Dendritic cell treated with granulocyte-macrophage colony-stimulating factor and Interleukin-4, amounts not matched to agents 40 ng/mL and 50 ng/mL, for 4 days (primary cell): ENCODE data around the gene ST6GAL1.
A peak's percentile ranks its signal among the peaks of the same experiment; 100 is the strongest.

Experiments used
- H3K27ac Mint-ChIP-seq: one replicate; pipeline ENCODE4 v1.8.0; 2022; ENCODE audit warnings: mild to moderate bottlenecking, mixed read lengths
- H3K27me3 Mint-ChIP-seq: one replicate; pipeline ENCODE4 v1.8.0; 2022; ENCODE audit warnings: mild to moderate bottlenecking, mixed read lengths
- H3K36me3 Mint-ChIP-seq: one replicate; pipeline ENCODE4 v1.8.0; 2022; ENCODE audit warnings: low read depth, mixed read lengths
- H3K4me1 Mint-ChIP-seq: one replicate; pipeline ENCODE4 v1.8.0; 2022; ENCODE audit warnings: low read depth, mixed read lengths
- H3K4me3 Mint-ChIP-seq: one replicate; pipeline ENCODE4 v1.8.0; 2022; ENCODE audit warnings: mild to moderate bottlenecking, moderate library complexity, mixed read lengths
- H3K9me3 Mint-ChIP-seq: one replicate; pipeline ENCODE4 v1.8.0; 2022; ENCODE audit warnings: mixed read lengths
- intact Hi-C: fragments of 100-400 bp; cut with micrococcal nuclease; formaldehyde crosslinking; loops from one replicate; pipeline ENCODE4 v1.15.0; 2022

The ST6GAL1 gene

DNA sequence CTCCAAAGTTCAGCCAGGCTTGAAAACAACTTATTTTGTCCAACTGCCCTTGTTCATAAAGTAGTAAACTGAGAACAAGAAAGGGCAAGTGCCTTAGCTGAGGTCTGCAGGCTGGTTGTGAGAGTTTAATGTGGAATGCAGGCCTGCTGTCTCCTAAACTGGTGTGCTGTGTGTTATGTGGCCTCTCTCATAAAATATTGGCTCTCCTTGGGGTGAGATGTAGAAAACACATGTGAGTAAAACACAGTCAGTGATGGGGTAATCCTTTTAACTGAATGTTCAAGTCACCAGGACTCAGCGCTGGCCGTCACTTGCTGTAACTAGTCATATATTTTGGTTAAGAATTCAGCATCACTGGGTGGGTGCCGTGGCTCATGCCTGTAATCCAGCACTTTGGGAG is 7.1 kb upstream of the ST6GAL1 start:
- Mint-ChIP-seq H3K27me3 (no peaks in the 10 kb centered on the region), H3K27ac (no peak overlapping the region), H3K36me3 (no peaks in the 10 kb centered on the region), H3K9me3 (no peaks in the 10 kb centered on the region), H3K4me1 (peaks cover 10% of the 10 kb centered on the region), H3K4me3 (no peak overlapping the region)
- intact Hi-C loops: no loop called here

DNA sequence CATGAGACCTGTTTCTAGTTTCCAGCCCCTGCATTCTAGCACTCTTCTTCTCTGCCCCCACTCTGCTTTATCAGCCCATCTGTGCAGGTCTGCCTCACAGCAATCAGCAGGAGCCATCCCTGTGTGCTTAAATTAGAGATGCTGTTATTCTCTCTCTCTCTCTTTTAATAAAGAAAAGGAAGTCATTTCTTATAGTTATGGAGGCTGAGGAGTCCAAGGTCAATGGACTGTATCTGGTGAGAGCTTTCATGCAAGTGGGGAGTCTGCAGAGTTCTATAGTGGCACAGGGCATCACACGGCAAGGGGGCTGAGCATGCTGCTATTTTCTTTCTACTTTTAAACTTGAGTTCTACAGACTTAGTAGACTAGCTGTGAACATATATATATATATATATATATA is 4.5 kb upstream of the ST6GAL1 start:
- Mint-ChIP-seq H3K27ac (no peak overlapping the region), H3K4me3 (no peak overlapping the region), H3K27me3 (peaks cover 2% of the 10 kb centered on the region), H3K9me3 (no peaks in the 10 kb centered on the region), H3K36me3 (peaks cover 7% of the 10 kb centered on the region), H3K4me1 (peaks cover 25% of the 10 kb centered on the region)
- intact Hi-C loops: no loop called here

DNA sequence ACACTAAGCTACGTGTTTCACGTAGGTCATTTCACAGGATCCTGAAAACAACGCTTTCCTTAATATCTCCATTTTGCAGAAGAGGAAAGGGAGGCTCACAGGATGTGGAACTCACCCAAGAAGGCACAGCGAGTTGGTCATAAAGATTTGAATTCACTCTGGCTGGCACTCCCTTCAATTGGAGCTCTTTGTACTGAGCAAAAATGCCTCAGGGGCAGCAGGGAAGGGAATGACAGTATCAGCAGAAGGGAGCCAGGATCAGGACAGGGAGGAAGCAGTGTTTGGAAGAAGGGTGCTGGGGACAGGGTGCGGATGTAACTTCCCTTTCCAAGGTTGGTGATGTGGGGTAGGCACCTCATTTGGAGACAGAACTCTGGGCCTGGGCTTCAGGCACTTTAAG is 1.1 kb upstream of the ST6GAL1 start:
- H3K4me1 Mint-ChIP-seq: peaks cover 48% of the 10 kb centered on the region
- peaks cover 2% of the 10 kb centered on the region for H3K27me3 Mint-ChIP-seq
- H3K9me3 Mint-ChIP-seq: no peaks in the 10 kb centered on the region
- H3K4me3 Mint-ChIP-seq: peak overlapping the region; percentile 96
- intact Hi-C loops: no loop called here
- H3K27ac Mint-ChIP-seq: peak overlapping the region; percentile 85
- H3K36me3 Mint-ChIP-seq: peaks cover 41% of the 10 kb centered on the region

DNA sequence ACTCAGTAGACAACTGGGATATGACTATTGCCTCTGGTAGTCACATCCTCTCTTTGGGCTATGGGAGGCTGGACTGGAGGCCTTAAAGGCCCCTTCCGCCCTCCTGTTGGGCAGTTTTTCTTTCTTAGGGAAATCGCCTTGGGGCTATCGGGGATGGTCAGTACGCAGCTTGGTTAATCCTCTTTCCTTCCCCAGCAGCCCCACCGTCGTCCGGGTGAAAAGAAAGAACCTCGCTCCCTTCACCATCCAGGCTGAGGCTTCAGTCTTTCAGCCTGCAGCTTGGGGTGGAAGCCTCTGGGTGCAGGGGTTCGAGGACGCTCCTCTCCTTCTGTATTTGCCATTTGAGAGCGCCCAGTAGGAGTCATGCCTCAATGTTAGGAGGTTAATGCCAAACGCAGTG is 641 bp upstream of the ST6GAL1 start:
- intact Hi-C loops: loop anchor here (1.0 to 5.0 kb wide), 2 partner anchors 82 to 102 kb away; no protein-coding TSS in a partner anchor
- Mint-ChIP-seq H3K4me3 (peak overlapping the region; percentile 96), H3K27me3 (peaks cover 2% of the 10 kb centered on the region), H3K27ac (peak overlapping the region; percentile 85), H3K4me1 (peaks cover 51% of the 10 kb centered on the region), H3K9me3 (no peaks in the 10 kb centered on the region), H3K36me3 (peaks cover 46% of the 10 kb centered on the region)

DNA sequence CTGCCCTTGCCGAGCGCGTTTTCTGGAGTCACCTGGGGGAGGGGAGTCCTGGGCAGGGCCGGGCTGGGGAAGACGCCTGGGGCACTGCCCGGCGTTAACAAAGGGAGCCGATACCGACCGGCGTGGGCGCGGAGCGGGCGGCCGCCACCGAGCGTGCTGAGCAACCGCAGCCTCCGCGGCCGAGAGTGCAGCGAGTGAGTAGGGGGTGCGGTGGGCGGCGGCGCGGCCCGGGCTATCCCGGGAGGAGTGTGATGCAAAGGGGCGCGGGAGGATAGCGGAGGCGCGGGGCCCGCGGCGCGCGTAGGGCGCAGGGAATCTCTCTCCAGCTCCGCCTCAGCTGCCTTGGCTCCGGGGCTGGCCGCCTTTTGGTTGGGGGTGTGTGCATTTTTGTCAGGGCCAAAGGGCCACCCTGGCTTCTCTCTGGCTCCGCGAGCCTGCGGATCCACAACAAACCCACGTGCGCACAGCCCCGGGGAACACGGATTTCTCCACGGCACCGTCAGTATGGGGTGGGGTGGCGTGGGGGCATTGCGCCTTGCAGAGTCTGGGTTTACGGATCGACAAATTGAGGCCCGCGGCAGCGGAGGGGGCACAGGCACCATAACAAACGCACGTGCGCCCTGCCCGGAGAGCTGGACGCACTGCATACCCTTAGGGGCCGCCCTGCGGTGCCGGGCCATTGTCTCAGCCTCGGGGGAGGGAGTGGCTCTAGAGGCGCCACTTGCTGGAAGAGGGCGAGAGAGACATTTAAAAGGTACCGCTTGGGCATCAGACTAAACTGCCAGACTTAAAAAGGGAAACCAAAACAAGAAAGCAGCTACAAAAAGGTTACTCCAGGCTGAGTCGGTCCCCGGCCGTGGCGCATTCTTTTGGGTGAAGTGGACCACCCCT is 560 bp downstream of the ST6GAL1 start:
- no peaks in the 10 kb centered on the region for H3K9me3 Mint-ChIP-seq
- peak overlapping the region; percentile 96 for H3K4me3 Mint-ChIP-seq
- intact Hi-C loops: loop anchor here (1.0 to 5.0 kb wide), 2 partner anchors 84 to 104 kb away; no protein-coding TSS in a partner anchor
- peaks cover 58% of the 10 kb centered on the region for H3K36me3 Mint-ChIP-seq
- H3K27ac Mint-ChIP-seq: peak overlapping the region; percentile 85
- H3K4me1 Mint-ChIP-seq: peaks cover 57% of the 10 kb centered on the region
- peaks cover 2% of the 10 kb centered on the region for H3K27me3 Mint-ChIP-seq

DNA sequence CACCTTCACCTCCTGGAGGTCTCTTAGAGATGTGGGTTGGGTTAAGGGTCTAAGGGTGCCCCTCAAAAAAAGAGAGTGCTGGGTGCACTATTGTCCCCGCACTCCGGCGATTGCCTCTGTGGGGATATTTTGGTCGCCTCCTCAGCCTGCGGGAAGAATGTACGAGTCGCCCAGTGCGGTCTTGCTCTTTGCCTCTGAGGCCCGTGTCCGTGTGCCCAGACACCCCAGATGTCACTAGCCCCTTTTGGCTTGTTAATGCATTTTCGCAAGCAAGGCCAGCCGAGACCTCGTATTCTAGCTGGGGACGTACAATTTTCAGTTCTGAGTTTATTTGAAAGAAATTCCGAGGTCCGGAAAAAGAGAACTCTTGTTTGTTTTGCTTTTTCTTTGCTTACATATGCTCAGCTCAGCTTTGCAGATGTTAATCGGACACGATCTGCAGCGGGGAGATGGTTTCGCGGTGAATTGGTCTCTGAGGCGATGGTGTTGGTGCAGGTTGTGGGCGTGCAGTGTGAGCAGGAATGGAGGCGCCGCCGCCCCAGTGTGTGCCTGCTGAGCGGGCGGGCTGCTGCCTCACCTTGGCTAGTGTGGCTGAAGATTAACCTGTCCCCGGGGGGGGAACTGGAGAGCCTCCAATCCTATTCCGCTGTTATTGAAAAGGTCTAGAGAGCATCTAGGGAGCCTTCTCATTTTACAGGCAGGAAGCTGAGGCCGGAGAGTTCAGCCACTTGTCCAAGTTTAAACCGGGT is 1.4 kb downstream of the ST6GAL1 start:
- Mint-ChIP-seq H3K9me3 (no peaks in the 10 kb centered on the region), H3K4me3 (peak overlapping the region; percentile 96), H3K27me3 (peaks cover 2% of the 10 kb centered on the region), H3K27ac (peak overlapping the region; percentile 85), H3K4me1 (peaks cover 53% of the 10 kb centered on the region), H3K36me3 (peaks cover 63% of the 10 kb centered on the region)
- intact Hi-C loops: loop anchor here (5.0 kb wide), 1 partner anchor 84 kb away; no protein-coding TSS in a partner anchor

DNA sequence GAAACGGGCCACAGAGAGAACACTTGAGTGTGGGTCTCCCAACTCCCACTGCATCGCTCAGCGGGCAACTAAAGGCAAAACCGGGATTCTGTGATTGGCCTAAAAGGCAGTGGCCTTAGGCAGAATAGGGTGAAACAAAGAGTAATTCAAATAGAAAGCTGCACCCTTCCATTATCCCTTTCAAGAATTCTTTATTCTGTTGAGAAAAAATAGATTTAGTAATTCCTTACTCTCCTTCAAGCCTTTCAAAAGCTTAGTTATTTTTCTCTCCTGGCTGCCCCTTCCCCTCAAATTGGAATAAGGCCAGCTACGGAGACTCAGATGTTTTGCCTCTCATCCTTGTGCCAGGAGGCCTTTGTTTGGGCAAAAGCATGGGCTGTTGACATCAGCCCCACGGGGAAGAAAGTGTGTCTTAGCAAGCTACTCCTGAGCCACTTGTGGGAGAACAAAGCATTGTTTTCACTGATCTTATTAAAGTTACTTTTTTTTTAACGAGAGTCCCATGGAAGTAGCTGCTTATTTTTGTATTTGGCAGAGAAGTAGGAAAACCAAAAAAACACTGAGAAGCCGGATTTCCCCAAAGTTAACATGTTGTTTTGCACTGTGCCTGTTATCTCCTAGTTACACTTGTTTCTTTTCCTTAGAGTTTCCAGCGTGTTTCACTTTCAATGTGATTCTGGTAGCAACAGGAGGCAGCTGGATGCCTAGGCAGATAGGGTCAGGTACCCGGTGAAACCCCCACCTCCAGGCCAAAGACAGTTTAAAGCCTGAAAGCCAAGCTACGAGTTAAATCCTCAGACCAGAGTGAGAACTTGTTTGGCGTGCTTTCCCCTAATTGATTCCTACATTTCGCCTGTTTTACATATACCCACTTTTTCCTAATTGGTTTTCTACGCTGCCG is 2.2 kb downstream of the ST6GAL1 start:
- Mint-ChIP-seq H3K27me3 (peaks cover 2% of the 10 kb centered on the region), H3K4me1 (peaks cover 59% of the 10 kb centered on the region), H3K36me3 (peaks cover 72% of the 10 kb centered on the region), H3K27ac (peak overlapping the region; percentile 85), H3K4me3 (peak overlapping the region; percentile 96), H3K9me3 (no peaks in the 10 kb centered on the region)
- intact Hi-C loops: loop anchor here (5.0 kb wide), 1 partner anchor 85 kb away; no protein-coding TSS in a partner anchor

DNA sequence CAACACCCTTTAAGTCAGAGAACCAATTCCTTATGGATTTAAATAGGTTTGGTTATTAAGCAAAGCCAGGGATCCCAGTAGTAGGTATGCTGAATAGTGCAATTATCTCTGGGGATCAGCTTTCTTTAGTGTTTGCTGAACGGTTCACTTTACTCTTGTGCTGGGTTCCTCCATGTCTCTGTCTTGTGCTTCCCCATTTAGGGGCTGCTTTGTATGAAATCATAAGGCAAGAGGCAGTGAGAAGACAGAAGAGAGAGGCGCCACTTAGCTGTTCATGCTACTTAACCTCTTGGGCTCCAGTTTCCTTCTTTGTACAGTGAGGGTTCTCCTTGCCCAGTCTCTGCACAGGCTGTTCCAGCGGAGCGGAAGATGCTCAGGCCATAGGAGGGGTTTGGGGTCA is 3.5 kb downstream of the ST6GAL1 start:
- peaks cover 68% of the 10 kb centered on the region for H3K4me1 Mint-ChIP-seq
- intact Hi-C loops: loop anchor here (5.0 kb wide), 1 partner anchor 87 kb away; no protein-coding TSS in a partner anchor
- H3K9me3 Mint-ChIP-seq: no peaks in the 10 kb centered on the region
- H3K4me3 Mint-ChIP-seq: peak overlapping the region; percentile 96
- no peak overlapping the region for H3K27ac Mint-ChIP-seq
- H3K36me3 Mint-ChIP-seq: peaks cover 82% of the 10 kb centered on the region
- peaks cover 2% of the 10 kb centered on the region for H3K27me3 Mint-ChIP-seq

DNA sequence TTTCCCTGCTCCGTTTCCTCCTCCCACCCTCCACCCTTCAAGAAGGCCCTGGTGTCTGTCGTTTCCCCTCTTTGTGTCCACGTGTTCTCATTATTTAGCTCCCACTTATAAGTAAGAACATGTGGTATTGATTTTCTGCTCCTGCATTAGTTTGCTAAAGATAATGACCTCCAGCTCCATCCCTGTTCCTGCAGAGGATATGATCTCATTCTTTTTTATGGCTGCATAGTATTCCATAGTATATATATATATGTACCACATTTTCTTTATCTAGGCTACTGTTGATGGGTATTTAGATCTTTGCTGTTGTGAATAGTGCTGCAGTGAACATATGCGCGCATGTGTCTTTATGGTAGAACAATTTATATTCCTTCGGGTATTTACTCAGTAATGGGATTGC is 4.8 kb downstream of the ST6GAL1 start:
- H3K9me3 Mint-ChIP-seq: no peaks in the 10 kb centered on the region
- H3K36me3 Mint-ChIP-seq: peaks cover 92% of the 10 kb centered on the region
- H3K4me3 Mint-ChIP-seq: no peak overlapping the region
- H3K4me1 Mint-ChIP-seq: peaks cover 62% of the 10 kb centered on the region
- intact Hi-C loops: no loop called here
- no peak overlapping the region for H3K27ac Mint-ChIP-seq
- no peaks in the 10 kb centered on the region for H3K27me3 Mint-ChIP-seq

DNA sequence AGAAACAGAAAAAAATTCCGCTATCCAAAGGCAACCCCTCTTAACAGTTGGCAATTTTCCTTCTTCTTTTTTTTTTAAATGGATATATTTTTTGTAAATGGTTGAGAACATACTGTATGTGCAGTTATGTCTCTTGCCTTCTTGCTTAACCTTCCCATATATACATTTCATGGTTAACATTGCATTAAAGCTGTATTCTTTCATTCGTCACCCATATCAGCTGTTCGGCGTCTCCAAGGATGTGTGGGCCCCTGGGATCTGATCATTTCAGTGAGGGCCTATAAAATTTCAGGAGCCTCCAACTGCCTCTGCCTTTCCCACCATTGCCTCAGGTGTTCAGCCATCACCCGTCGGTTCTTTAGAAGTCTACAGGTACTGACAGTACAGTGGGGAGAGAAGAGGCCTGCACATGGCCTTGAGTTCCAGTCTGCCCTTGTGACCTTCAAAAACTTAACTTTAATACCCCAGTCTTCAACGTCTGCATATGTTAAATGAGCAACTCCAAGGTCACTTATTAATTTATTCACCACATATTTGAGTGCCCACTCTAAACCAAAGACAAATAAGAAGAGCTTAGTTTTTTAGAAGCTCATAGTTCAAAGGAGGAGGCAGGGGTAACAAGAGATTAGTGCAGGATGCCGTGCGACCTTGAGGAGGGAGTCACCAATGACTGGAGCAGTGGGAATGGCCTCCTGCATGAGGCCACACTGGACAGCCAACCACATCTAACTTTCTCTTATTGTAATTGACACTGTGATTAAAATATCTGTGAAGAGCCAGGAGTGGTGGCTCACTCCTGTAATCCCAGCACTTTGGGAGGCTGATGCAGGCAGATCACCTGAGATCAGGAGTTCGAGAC is 6.9 kb downstream of the ST6GAL1 start:
- intact Hi-C loops: no loop called here
- Mint-ChIP-seq H3K27me3 (no peaks in the 10 kb centered on the region), H3K4me1 (peaks cover 73% of the 10 kb centered on the region), H3K36me3 (peaks cover 92% of the 10 kb centered on the region), H3K4me3 (no peak overlapping the region), H3K27ac (no peak overlapping the region), H3K9me3 (no peaks in the 10 kb centered on the region)

DNA sequence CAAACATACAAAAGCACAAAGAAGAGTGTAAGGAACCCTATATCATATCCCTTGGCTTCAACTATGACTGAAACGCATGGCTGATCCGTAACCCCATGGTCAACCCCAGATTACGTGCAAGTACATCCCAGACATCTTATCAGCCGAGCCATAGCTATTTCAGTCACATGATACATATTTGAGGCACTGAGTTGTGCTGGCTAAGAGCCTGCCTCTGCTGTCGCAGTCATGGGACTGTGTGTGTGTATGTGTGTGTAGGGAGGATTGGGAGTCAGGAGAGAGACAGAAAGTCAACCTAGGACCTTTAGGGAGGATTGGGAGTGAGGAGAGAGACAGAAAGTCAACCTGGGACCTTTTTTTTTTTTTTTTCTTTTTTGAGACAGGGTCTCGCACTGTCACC is 8.4 kb downstream of the ST6GAL1 start:
- Mint-ChIP-seq H3K36me3 (peaks cover 92% of the 10 kb centered on the region), H3K4me3 (no peak overlapping the region), H3K4me1 (peaks cover 60% of the 10 kb centered on the region), H3K9me3 (no peaks in the 10 kb centered on the region), H3K27me3 (no peaks in the 10 kb centered on the region), H3K27ac (no peak overlapping the region)
- intact Hi-C loops: no loop called here

DNA sequence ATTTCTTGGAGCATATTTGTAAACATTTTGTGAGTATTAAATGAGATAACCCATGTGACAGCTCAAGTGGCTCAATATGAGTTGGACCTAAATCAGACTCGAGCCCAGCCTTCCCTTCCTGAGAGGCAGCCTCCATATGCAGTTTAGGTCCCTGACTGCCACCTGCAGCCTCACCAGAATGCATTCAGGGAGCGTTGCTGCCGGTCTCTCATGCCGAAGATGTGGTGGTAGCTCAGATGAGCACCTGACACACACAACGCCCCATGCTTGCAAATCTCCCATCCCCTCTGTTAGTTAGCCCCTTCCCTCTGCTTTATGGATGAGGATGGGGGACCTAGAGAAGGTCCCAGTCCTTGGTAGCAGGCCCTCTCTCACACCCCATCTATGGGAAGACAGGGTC is 9.2 kb downstream of the ST6GAL1 start:
- Mint-ChIP-seq H3K9me3 (no peaks in the 10 kb centered on the region), H3K27me3 (no peaks in the 10 kb centered on the region), H3K27ac (no peak overlapping the region), H3K36me3 (peaks cover 92% of the 10 kb centered on the region), H3K4me1 (peaks cover 60% of the 10 kb centered on the region), H3K4me3 (no peak overlapping the region)
- intact Hi-C loops: no loop called here

DNA sequence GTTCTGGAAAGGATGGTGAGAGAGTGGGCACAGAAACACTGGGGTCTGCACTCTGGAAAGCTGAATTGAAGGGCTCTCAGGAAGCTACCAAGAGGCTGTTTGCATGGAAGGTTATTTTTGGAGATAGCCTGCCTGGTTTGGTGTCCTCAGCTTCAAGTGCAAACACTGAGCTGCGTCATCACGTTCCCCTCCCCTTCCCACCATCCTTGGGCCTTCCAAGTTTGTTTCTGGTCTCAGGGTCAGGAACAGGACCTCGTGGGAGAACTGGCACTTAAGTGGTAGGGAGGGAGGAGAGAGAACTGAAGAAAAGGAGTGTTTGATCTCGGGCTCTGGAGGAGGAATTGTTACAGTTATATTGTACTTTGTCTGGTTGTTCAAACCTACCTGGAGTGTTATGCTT is 10.6 kb downstream of the ST6GAL1 start:
- intact Hi-C loops: no loop called here
- H3K27me3 Mint-ChIP-seq: no peaks in the 10 kb centered on the region
- H3K36me3 Mint-ChIP-seq: peaks cover 92% of the 10 kb centered on the region
- no peaks in the 10 kb centered on the region for H3K9me3 Mint-ChIP-seq
- H3K27ac Mint-ChIP-seq: no peak overlapping the region
- no peak overlapping the region for H3K4me3 Mint-ChIP-seq
- H3K4me1 Mint-ChIP-seq: peaks cover 57% of the 10 kb centered on the region
